HUES64 (cell line): ENCODE results near the gene TMEM184B.

Source experiments
- H3K27ac ChIP-seq: 2 replicates; pipeline ENCODE4 v1.7.0; 2013; ENCODE audit warnings: low read depth, low read length, inconsistent platforms
- H3K27me3 ChIP-seq: 2 replicates; pipeline ENCODE4 v1.6.1; 2013; ENCODE audit warnings: mild to moderate bottlenecking, low read length; ENCODE audit not compliant: insufficient read depth
- H3K36me3 ChIP-seq: 2 replicates; pipeline ENCODE4 v1.6.1; 2013; ENCODE audit warnings: mild to moderate bottlenecking, low read length; ENCODE audit not compliant: insufficient read depth
- H3K4me1 ChIP-seq: 2 replicates; pipeline ENCODE4 v1.6.1; 2013; ENCODE audit warnings: mild to moderate bottlenecking, low read length, moderate library complexity; ENCODE audit not compliant: insufficient read depth
- H3K4me3 ChIP-seq: 2 replicates; pipeline ENCODE4 v1.5.1; 2013; ENCODE audit warnings: mild to moderate bottlenecking, low read length, moderate library complexity
- H3K9ac ChIP-seq: 2 replicates; pipeline ENCODE4 v1.6.1; 2013; ENCODE audit warnings: mild to moderate bottlenecking, low read depth, low read length
- H3K9me3 ChIP-seq: 2 replicates; pipeline ENCODE4 v1.6.1; 2013; ENCODE audit warnings: low read depth, low read length; ENCODE audit not compliant: insufficient read depth
- WGBS: fragments of 150-250, 120-280 bp; methylation state at CpG from one replicate; pipeline ENCODE4 v1.1.7; 2013; ENCODE audit warnings: missing lambda C conversion rate; 5-methylcytosine and 5-hydroxymethylcytosine counted together

The TMEM184B gene

DNA sequence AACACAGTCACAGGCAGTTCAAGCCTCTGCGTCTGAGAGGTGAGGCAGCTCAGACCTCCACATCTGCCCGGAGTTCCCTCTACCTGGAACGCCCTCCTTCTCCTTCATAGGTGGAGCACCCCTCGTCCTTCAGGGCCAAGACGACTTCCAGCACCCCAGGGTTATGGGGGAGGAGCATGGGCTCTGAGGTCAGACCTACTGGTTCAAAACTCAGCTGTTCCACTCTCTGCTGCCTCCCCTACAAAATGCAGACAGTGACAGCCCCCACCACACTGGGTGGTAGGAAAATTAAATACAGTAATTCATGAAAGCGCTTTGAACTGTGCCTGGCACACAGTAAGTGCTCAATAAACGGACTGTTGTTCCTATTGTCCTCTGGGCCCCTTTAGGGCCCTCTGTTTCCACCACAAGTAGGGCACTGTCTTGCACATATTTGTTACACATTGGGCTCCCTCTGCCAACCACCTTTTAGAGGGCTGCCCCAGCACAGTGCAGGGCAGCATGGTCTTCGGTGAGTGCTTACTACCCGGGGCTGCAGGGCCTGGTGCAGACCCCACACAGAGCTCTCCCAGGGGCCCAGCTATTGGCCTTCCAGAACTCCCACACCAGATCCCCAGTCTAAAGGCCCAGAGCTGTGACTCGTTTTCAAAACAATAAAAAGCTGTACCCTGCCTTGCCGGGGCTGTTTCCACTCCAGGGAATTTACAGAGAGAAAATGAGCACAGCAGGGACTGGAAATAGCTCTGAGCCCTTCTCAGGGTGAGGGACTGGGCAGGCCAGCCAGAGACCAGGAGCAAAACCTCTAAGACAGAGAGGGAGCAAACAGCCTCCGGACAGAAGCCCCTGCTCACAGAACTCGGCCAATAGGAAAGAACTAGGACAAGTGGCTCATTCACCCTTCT is 2.5 kb downstream of the TMEM184B start:
- Histone ChIP-seq H3K36me3 (peaks cover 7% of the 10 kb centered on the region; the same call in 1 of the 2 replicates), H3K9me3 (no peaks in the 10 kb centered on the region), H3K4me1 (peaks cover 18% of the 10 kb centered on the region), H3K27ac (no peak overlapping the region), H3K9ac (no peak overlapping the region), H3K27me3 (no peaks in the 10 kb centered on the region), H3K4me3 (no peak overlapping the region)
- WGBS: 83% methylated on average over 11 of the region's 13 CpGs

DNA sequence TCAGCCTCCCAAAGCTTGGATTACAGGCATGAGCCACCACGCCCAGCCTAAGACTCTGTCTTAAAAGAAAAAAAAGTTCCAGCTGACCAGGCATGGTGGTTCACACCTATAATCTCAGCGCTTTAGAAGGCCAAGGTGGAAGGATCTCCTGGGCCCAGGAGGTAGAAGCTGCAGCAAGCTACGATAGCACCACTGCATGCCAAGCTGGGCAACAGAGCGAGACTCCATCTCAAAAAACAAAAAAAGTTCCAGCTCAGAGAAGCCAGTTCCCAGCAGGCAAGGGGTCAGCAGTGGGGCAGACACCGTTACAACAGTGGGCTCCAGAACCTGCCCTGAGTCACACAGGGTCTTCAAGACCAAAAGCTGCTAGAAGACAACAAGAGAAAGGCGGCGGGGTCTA is 3.3 kb downstream of the TMEM184B start:
- Histone ChIP-seq H3K9me3 (no peaks in the 10 kb centered on the region), H3K4me1 (peaks cover 18% of the 10 kb centered on the region)

DNA sequence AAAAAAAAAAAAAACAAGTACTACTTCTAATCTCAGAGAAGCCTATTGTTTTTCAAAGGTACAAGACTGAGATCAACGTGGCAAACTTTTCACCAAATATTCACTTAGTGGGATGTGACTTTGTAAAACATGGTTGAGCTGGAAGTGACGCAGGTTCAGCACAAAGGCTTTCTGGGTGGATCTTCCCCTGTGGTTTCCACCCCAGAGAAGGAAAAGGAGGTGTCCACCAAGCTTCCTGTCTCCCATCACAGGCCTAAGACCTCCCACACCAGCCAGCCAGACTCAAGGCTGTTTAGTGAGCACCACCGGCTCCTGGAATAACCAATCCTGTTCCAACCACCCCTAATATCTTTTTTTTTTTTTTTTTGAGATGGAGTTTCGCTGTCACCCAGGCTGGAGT is 5.7 kb downstream of the TMEM184B start:
- Histone ChIP-seq H3K27me3 (no peaks in the 10 kb centered on the region), H3K4me3 (no peak overlapping the region), H3K9me3 (no peaks in the 10 kb centered on the region), H3K9ac (no peak overlapping the region), H3K27ac (no peak overlapping the region), H3K4me1 (peaks cover 14% of the 10 kb centered on the region; the same call in 1 of the 2 replicates), H3K36me3 (peaks cover 15% of the 10 kb centered on the region)
- WGBS: 95% methylated on average over 4 of the region's 4 CpGs

More for the DNA sequence above, 3.3 kb downstream of the TMEM184B start:
- H3K9ac ChIP-seq: no peak overlapping the region
- 96% methylated on average over 7 of the region's 7 CpGs for WGBS
- no peak overlapping the region for H3K27ac ChIP-seq
- peaks cover 7% of the 10 kb centered on the region; the same call in 1 of the 2 replicates for H3K36me3 ChIP-seq
- H3K4me3 ChIP-seq: no peak overlapping the region
- H3K27me3 ChIP-seq: no peaks in the 10 kb centered on the region

DNA sequence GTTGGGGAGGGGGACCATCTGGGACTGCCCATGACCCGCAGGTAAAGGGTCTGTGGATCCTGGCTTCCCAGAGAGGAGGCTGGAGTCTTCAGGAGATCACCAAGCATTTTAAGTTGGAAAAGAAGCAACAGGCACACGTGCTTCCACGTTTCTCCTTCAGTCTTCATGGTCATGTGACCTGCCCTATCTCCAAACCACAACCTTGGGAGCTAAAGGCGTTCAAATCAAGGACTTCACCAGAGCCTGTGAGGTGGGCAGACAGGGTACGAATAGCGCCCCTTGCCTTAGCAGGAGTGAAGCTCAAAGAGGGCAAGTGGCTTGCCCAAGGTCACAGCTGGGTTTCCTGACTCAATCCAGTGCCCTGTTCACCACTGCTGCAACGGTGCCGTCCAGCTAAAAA is 6.7 kb downstream of the TMEM184B start:
- H3K36me3 ChIP-seq: peaks cover 15% of the 10 kb centered on the region
- H3K27me3 ChIP-seq: no peaks in the 10 kb centered on the region
- H3K9me3 ChIP-seq: no peaks in the 10 kb centered on the region
- H3K9ac ChIP-seq: no peak overlapping the region
- WGBS: 76% methylated on average over 8 of the region's 8 CpGs
- H3K4me3 ChIP-seq: no peak overlapping the region
- H3K4me1 ChIP-seq: peaks cover 13% of the 10 kb centered on the region
- no peak overlapping the region for H3K27ac ChIP-seq

DNA sequence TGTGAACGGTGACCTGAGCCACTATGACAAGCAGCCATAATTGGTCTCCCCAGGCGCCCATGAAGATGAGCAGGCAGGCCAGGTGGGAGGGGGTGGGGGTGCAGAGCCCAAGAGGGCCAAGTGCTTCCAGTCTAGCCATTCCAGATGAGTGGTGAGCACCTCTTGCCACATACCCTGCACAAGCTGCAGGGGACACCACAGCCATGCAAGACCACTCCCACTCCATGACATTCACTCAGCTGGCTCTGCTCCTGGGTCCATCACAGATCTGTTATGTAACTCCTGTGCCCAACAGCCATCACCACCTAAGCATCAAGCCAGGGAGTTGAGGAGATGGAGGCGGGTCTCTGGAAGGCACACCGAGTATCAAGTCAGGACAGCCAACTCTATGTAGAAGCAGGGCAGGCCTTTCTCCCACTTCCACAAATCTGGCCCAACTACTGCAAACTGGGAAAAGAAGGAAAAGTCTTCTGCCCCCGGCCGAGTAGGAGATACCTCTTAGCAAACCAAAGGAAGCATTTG is 8.4 kb downstream of the TMEM184B start:
- H3K4me1 ChIP-seq: peaks cover 10% of the 10 kb centered on the region; the same call in 1 of the 2 replicates
- 89% methylated on average over 6 of the region's 6 CpGs for WGBS
- H3K9me3 ChIP-seq: no peaks in the 10 kb centered on the region
- no peak overlapping the region for H3K9ac ChIP-seq
- H3K27ac ChIP-seq: no peak overlapping the region
- no peaks in the 10 kb centered on the region for H3K27me3 ChIP-seq
- H3K36me3 ChIP-seq: peaks cover 10% of the 10 kb centered on the region
- no peak overlapping the region for H3K4me3 ChIP-seq

DNA sequence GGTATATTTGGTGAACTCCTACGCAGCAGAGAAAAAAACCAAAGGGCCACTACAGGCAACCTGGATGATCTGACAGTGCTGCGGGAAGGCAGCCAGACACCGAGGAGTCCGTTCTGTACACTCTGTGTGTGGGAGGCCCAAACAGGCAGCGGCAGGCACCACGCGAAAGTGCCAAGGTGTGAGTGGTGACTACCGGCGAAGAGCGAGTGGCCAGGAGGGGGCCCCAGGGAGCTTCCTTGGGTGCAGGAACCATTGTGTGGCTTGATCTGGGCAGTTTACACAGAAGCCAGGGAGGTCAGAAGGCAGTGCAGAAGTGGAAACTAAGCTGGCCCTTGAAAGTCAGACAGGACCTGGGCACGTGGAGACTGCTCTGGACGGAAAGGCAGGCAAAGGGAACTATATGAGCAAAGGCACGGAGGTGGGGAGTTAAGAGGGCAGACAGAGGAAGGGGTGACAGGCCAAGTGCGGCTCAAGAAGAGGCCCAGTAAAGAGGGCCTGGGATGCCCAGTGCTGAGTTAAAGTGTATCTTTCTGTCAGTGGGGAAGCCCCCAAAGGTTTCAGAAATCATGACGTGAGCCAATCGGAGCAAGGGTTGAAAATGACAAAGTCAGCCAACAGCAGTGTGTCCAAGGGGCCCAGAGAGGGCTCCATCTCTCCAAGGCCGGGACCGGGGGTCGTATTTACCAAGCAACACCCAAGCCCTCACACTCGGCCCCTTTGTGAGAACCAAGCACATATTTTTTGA is 10.6 kb downstream of the TMEM184B start:
- H3K9ac ChIP-seq: no peak overlapping the region
- H3K4me1 ChIP-seq: peaks cover 14% of the 10 kb centered on the region; the same call in 1 of the 2 replicates
- peaks cover 8% of the 10 kb centered on the region for H3K36me3 ChIP-seq
- no peak overlapping the region for H3K27ac ChIP-seq
- H3K4me3 ChIP-seq: no peak overlapping the region
- no peaks in the 10 kb centered on the region for H3K27me3 ChIP-seq
- 77% methylated on average over 20 of the region's 20 CpGs for WGBS
- no peaks in the 10 kb centered on the region for H3K9me3 ChIP-seq

DNA sequence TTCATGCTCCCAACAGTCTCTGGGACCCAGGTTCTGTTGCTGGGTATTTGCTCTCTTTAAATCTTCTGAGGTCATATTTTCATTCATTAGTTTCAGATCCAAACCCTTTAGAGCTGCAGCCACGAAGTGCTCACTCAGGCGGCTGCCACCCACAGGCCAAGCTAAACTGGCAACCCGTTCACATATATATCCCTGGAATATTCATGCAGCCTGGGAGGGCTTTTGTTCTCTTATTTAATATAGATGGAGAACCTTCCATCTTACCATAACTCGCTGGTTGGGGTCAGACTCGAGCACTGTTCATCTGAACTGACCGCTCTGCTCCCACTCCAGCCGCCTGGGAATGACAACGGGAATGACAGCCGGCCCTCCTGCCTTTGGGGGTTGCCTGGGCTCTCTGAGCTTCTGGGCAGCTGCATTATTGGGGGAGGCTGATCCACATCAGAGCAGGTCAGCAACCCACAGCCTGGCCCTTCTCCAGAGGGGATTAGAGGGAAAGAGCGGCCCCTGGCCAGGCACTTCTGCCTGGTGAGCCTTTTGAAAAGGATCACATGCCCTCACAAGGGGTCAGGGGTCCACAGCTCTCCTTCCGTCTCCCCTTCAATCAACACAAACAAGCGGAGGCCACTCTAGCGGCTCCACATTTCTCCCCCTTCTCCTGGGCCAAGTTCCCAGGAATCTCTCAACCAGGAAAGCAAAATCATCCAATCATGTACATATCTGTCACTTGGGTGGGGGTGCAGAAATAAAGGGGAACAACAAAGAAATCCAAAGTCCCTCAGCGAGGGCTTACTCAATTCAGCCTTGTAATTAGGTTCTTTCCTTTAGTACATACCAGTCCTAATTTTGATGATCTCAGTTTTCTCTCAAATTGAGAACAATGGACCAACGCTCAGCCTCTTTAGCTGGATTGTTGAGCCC is 11.8 kb downstream of the TMEM184B start:
- WGBS: 85% methylated on average over 15 of the region's 15 CpGs
- H3K9me3 ChIP-seq: no peaks in the 10 kb centered on the region
- peaks cover 8% of the 10 kb centered on the region for H3K36me3 ChIP-seq
- H3K27me3 ChIP-seq: no peaks in the 10 kb centered on the region
- H3K9ac ChIP-seq: no peak overlapping the region
- peaks cover 14% of the 10 kb centered on the region; the same call in 1 of the 2 replicates for H3K4me1 ChIP-seq
- H3K4me3 ChIP-seq: no peak overlapping the region
- H3K27ac ChIP-seq: peak overlapping the region; percentile 3; the same call in 1 of the 2 replicates

DNA sequence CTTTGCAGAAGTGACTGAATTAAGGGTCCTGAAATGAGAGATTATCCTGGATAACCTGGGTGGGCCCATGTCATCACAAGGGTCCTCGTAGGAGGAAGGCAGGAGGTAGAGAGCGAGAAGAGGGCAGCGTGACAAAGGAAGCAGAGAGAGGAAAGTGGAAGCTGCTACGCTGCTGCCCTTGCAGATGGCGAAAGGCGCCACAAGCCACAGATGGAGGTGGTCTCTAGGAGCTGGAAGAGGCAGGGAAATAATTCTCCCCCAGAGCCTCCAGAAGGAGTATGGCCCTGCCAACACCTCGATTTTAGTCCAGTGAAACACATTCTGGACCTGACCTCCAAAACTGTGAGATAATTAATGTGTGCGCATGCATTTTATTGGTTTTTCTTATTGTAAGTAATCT is 13.4 kb downstream of the TMEM184B start:
- Histone ChIP-seq H3K4me1 (peaks cover 14% of the 10 kb centered on the region; the same call in 1 of the 2 replicates), H3K27me3 (no peaks in the 10 kb centered on the region), H3K9ac (no peak overlapping the region), H3K9me3 (no peaks in the 10 kb centered on the region), H3K36me3 (peaks cover 8% of the 10 kb centered on the region), H3K27ac (no peak overlapping the region), H3K4me3 (no peak overlapping the region)
- 95% methylated on average over 8 of the region's 8 CpGs for WGBS

DNA sequence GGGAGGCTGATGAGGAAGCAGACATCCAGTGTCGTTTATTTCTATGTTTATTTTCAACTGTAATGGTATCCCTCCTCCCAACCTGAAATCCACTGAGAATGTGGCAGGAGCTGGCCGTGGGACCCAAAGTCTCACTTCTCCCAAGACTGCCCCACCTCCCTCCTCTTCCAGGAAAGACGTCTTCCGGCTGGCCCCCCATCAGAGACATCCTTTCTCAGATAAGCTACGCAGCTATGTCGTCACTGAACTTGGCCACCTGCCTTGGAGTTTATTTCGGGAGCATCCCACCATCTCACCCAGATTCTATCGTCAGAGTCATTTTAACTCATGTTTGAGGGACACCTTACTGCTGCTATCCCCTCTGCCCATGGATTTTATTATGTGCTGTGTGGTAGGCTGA is 13.9 kb downstream of the TMEM184B start:
- WGBS: 90% methylated on average over 8 of the region's 8 CpGs
- H3K36me3 ChIP-seq: peaks cover 8% of the 10 kb centered on the region
- H3K27ac ChIP-seq: no peak overlapping the region
- H3K4me3 ChIP-seq: no peak overlapping the region
- H3K4me1 ChIP-seq: peaks cover 14% of the 10 kb centered on the region; the same call in 1 of the 2 replicates
- H3K9me3 ChIP-seq: no peaks in the 10 kb centered on the region
- H3K27me3 ChIP-seq: no peaks in the 10 kb centered on the region
- H3K9ac ChIP-seq: no peak overlapping the region

DNA sequence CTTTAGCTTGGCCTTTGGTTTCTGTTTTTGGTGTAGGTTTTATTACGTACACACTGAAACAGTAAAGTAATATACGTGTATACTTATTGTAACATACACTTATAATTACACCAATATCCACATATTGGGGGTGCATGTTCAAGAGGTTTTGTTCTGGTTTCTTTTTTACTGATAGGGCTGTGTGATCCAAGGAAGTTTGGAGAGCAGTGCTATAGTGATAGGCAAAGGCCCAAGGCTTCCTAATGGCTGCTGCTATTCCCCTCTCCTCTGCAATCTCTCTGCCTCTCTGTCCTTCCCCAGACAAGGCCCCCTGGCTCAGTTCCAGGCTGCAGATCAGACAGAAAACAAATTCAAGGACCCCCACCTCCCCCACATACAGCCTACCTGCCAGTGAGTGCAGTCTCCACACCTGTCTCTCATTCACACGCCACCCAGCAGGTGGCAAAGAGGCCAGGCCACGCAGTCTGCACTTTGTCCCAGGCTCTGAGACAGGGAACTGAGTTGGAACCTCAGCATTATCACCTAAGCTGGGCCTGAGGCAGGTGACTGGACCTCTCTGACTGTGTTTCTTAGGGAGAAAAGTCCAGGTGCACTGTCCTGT is 15.1 kb downstream of the TMEM184B start:
- Histone ChIP-seq H3K4me1 (peaks cover 14% of the 10 kb centered on the region; the same call in 1 of the 2 replicates), H3K4me3 (no peak overlapping the region), H3K9ac (no peak overlapping the region), H3K9me3 (no peaks in the 10 kb centered on the region), H3K27ac (no peak overlapping the region), H3K27me3 (no peaks in the 10 kb centered on the region), H3K36me3 (no peaks in the 10 kb centered on the region)
- WGBS: 68% methylated on average over 2 of the region's 4 CpGs
